Fibroblast of villous mesenchyme (primary cell): ENCODE data around the gene TCP11L1. TPM values are rescaled to one million over a fixed set of nuclear protein-coding genes. Genes with fewer than 3 reads are reported as not detected.

ENCODE experiments used
- DNase-seq: peaks from one replicate; pipeline ENCODE4 v3.0.0-alpha.2; 2010; ENCODE audit warnings: low read depth
- H3K4me3 ChIP-seq: 2 replicates; pipeline ENCODE4 v1.5.1; 2011; ENCODE audit warnings: low read depth, mild to moderate bottlenecking, low read length
- CTCF ChIP-seq: IDR thresholded peaks from 2 replicates; pipeline ENCODE4 v1.5.1; 2012; ENCODE audit warnings: low read depth, mild to moderate bottlenecking, low read length; ENCODE audit not compliant: insufficient read depth
- total RNA-seq: library from RNA; depleted of rRNA; stranded (reverse); fragments of >200 nt; gene quantifications from 2 replicates; pipeline ENCODE4 v1.2.3, GENCODE V29; 2012

The TCP11L1 gene
- total RNA-seq, 1 donor, result 37.1 TPM

DNA sequence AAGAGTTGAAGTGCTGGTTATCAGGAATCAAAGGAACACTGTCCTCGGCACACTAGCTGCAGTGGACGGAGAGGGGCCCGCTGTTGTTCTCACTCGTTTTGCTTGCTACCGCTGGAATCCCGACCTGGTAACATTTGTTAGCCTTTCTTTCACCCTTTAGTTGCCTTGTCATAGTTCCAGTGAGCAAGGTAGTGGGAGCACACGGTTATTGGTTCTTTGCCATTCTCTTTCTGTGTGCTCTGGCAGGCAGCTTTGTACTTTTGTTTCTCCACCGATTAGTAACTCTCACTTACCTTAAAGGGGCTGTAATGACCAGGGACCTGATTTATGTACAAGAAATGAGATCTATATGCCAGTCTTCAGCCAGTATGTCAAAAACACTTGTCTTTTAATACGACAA is 21.9 kb upstream of the TCP11L1 start:
- no peak overlapping the region for H3K4me3 ChIP-seq
- DNase-seq, result no peak
- TF ChIP-seq CTCF, result no peak

DNA sequence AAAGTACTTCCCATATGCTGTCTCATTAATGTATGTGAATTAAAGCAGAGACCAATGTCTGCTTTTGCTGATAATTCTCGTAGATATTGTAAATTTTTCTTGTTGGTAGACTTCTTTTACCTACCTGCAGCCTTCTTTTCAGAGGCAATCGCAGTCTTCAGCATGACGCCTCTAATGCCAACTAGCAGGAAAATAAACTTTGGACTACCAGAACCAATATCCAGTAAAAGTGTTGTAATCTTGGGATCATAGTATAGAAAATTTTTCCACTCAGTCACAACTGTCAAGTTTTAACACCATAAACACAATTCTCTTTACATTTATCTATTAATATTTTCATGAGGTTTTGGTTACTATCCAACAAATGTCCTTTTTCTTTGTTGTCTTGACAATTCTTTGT is 21.4 kb upstream of the TCP11L1 start:
- DNase-seq, result no peak
- no peak overlapping the region for H3K4me3 ChIP-seq
- no peak for TF ChIP-seq CTCF

DNA sequence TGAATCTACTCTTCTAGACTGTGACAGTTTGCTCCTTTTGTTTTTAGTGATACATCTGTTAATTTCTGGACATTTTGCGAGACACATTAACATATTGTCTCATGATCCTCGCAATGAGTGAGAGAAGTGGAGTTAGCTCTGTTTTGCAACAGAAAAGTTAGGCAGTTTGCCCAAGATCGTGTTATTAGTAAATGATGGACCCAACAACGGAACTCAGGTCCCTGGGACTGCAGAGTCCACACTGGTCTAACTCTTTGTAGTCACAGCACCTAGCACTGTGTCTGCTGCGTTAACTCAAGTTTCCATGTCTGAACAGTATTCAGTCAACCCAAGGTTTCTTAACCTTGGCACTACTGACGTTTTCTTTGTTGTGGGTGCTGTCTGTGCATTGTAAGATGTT is 20.5 kb upstream of the TCP11L1 start:
- DNase-seq, result no peak
- no peak for TF ChIP-seq CTCF
- no peak overlapping the region for H3K4me3 ChIP-seq

- TF ChIP-seq CTCF, result no peak
- no peak for DNase-seq
Measured at GRCh38 chr11:33021501-33021900, 17.9 kb upstream of the TCP11L1 start.

DNA sequence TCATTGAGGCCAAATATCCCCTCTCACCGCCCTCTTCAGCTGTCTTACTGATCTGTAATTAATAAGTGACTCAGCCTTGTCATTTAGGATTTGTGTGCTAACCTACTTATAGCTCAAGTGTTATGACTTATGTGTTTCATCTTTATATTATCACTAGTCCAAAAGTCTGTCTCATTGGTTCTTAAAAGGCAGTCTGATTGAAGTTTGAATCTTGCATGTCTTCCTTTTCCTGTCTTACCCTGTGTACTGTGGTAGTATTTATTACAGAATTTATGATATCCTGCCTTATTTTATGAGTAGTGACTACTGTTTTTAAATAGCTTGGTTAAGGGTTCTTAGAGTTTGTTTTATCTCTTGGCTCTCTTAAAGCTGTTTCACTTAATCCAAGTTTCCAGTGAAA is 17.4 kb upstream of the TCP11L1 start:
- peak; percentile 85 for DNase-seq
- H3K4me3 ChIP-seq, result no peak overlapping the region

More at GRCh38 chr11:33021501-33021900, 17.9 kb upstream of the TCP11L1 start:
- no peak overlapping the region for H3K4me3 ChIP-seq

DNA sequence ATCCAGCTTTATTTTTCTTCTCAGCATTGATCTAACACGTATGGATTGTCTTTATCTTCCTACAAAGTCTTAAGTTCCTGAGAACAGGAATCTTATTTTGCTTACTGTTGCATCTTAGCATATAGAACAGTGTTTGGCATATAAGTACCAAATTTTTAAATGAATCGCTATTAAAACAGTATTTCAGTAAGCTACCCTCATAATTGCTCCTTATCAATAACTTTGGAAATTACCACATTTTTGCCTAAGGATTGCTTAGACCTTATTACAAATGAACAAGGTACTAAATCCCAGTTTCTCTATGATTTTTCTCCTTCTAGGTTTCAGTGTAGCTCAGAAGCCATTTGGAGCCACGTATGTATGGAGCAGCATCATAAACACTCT is 14.0 kb upstream of the TCP11L1 start:
- H3K4me3 ChIP-seq, result no peak overlapping the region
- DNase-seq, result no peak
- no peak for TF ChIP-seq CTCF

More for the DNA sequence above, 17.4 kb upstream of the TCP11L1 start:
- no peak for TF ChIP-seq CTCF

GRCh38 chr11:33027233-33027632 is 12.1 kb upstream of the TCP11L1 start:
- no peak overlapping the region for H3K4me3 ChIP-seq
- no peak for DNase-seq
- TF ChIP-seq CTCF, result no peak
